ENCODE results near the gene HES1. TPM values are rescaled to one million over a fixed set of nuclear protein-coding genes. Genes with fewer than 3 reads are reported as not detected.
A peak's percentile ranks its signal among the peaks of the same experiment; 100 is the strongest.

The HES1 gene
- total and polyA plus RNA-seq, 4 donors: 28.7 to 58.9 (median 43.8) TPM

GRCh38 chr3:194174406-194174805 is 38.5 kb downstream of the HES1 start:
- Histone ChIP-seq H3K36me3 (ENCODE audit: control insufficient read depth, insufficient read depth, low read length) (no peaks in the 10 kb centered on the region), H3K27me3 (ENCODE audit: control insufficient read depth, insufficient read depth, low read length) (peaks cover 20% of the 10 kb centered on the region), H3K4me1 (ENCODE audit: control insufficient read depth, insufficient read depth, low read length) (no peaks in the 10 kb centered on the region), H3K27ac (ENCODE audit: low read depth, low read length) (no peak overlapping the region), H3K9me3 (ENCODE audit: control insufficient read depth, insufficient read depth, low read length) (no peaks in the 10 kb centered on the region), H3K4me3 (ENCODE audit: low read depth, low read length) (no peak overlapping the region)
- 100% methylated on average over 3 of the region's 4 CpGs for WGBS (ENCODE audit: insufficient coverage)
- no peak for DNase-seq (ENCODE audit: low read depth in 4 of 6, low spot score in 6 of 6)

GRCh38 chr3:194174980-194175379 is 39.0 kb downstream of the HES1 start:
- H3K27ac ChIP-seq (ENCODE audit: low read depth, low read length): no peak overlapping the region
- no peak for DNase-seq (ENCODE audit: low read depth in 4 of 6, low spot score in 6 of 6)
- no peaks in the 10 kb centered on the region for H3K36me3 ChIP-seq (ENCODE audit: control insufficient read depth, insufficient read depth, low read length)
- no peak overlapping the region for H3K4me3 ChIP-seq (ENCODE audit: low read depth, low read length)
- no peaks in the 10 kb centered on the region for H3K4me1 ChIP-seq (ENCODE audit: control insufficient read depth, insufficient read depth, low read length)
- no peaks in the 10 kb centered on the region for H3K9me3 ChIP-seq (ENCODE audit: control insufficient read depth, insufficient read depth, low read length)
- peaks cover 18% of the 10 kb centered on the region for H3K27me3 ChIP-seq (ENCODE audit: control insufficient read depth, insufficient read depth, low read length)
- WGBS (ENCODE audit: insufficient coverage): 94% methylated on average over 4 of the region's 6 CpGs

- Histone ChIP-seq H3K9me3 (ENCODE audit: control insufficient read depth, insufficient read depth, low read length) (no peaks in the 10 kb centered on the region), H3K27ac (ENCODE audit: low read depth, low read length) (no peak overlapping the region), H3K4me3 (ENCODE audit: low read depth, low read length) (no peak overlapping the region), H3K4me1 (ENCODE audit: control insufficient read depth, insufficient read depth, low read length) (no peaks in the 10 kb centered on the region), H3K36me3 (ENCODE audit: control insufficient read depth, insufficient read depth, low read length) (no peaks in the 10 kb centered on the region), H3K27me3 (ENCODE audit: control insufficient read depth, insufficient read depth, low read length) (peaks cover 18% of the 10 kb centered on the region)
- WGBS (ENCODE audit: insufficient coverage): 25% methylated on average over 12 of the region's 18 CpGs
- peak in 1 of 6 donors; percentile 48 for DNase-seq (ENCODE audit: low read depth in 4 of 6, low spot score in 6 of 6)
Measured at GRCh38 chr3:194176274-194176991, 40.5 kb downstream of the HES1 start.

GRCh38 chr3:194177141-194177540 is 41.2 kb downstream of the HES1 start:
- no CpG with 5 or more reads among the region's 5 CpGs for WGBS (ENCODE audit: insufficient coverage)
- Histone ChIP-seq H3K4me1 (ENCODE audit: control insufficient read depth, insufficient read depth, low read length) (no peaks in the 10 kb centered on the region), H3K4me3 (ENCODE audit: low read depth, low read length) (no peak overlapping the region), H3K36me3 (ENCODE audit: control insufficient read depth, insufficient read depth, low read length) (no peaks in the 10 kb centered on the region), H3K27ac (ENCODE audit: low read depth, low read length) (no peak overlapping the region), H3K27me3 (ENCODE audit: control insufficient read depth, insufficient read depth, low read length) (peaks cover 18% of the 10 kb centered on the region), H3K9me3 (ENCODE audit: control insufficient read depth, insufficient read depth, low read length) (no peaks in the 10 kb centered on the region)
- DNase-seq (ENCODE audit: low read depth in 4 of 6, low spot score in 6 of 6): no peak

GRCh38 chr3:194178128-194178527 is 42.2 kb downstream of the HES1 start:
- no peak overlapping the region for H3K4me3 ChIP-seq (ENCODE audit: low read depth, low read length)
- H3K4me1 ChIP-seq (ENCODE audit: control insufficient read depth, insufficient read depth, low read length): no peaks in the 10 kb centered on the region
- no peak overlapping the region for H3K27ac ChIP-seq (ENCODE audit: low read depth, low read length)
- no peaks in the 10 kb centered on the region for H3K36me3 ChIP-seq (ENCODE audit: control insufficient read depth, insufficient read depth, low read length)
- H3K9me3 ChIP-seq (ENCODE audit: control insufficient read depth, insufficient read depth, low read length): no peaks in the 10 kb centered on the region
- no peak for DNase-seq (ENCODE audit: low read depth in 4 of 6, low spot score in 6 of 6)
- H3K27me3 ChIP-seq (ENCODE audit: control insufficient read depth, insufficient read depth, low read length): peaks cover 18% of the 10 kb centered on the region
- 70% methylated on average over 2 of the region's 4 CpGs for WGBS (ENCODE audit: insufficient coverage)

- Histone ChIP-seq H3K4me1 (ENCODE audit: control insufficient read depth, insufficient read depth, low read length) (no peaks in the 10 kb centered on the region), H3K4me3 (ENCODE audit: low read depth, low read length) (no peak overlapping the region), H3K27ac (ENCODE audit: low read depth, low read length) (no peak overlapping the region), H3K27me3 (ENCODE audit: control insufficient read depth, insufficient read depth, low read length) (peaks cover 18% of the 10 kb centered on the region), H3K36me3 (ENCODE audit: control insufficient read depth, insufficient read depth, low read length) (no peaks in the 10 kb centered on the region), H3K9me3 (ENCODE audit: control insufficient read depth, insufficient read depth, low read length) (no peaks in the 10 kb centered on the region)
- no peak for DNase-seq (ENCODE audit: low read depth in 4 of 6, low spot score in 6 of 6)
- WGBS (ENCODE audit: insufficient coverage): 46% methylated on average over 3 of the region's 6 CpGs
Measured at GRCh38 chr3:194178669-194179068, 42.7 kb downstream of the HES1 start.

- peaks cover 14% of the 10 kb centered on the region for H3K27me3 ChIP-seq (ENCODE audit: control insufficient read depth, insufficient read depth, low read length)
- H3K36me3 ChIP-seq (ENCODE audit: control insufficient read depth, insufficient read depth, low read length): no peaks in the 10 kb centered on the region
- WGBS (ENCODE audit: insufficient coverage): no CpG with 5 or more reads among the region's 5 CpGs
- no peaks in the 10 kb centered on the region for H3K4me1 ChIP-seq (ENCODE audit: control insufficient read depth, insufficient read depth, low read length)
- H3K9me3 ChIP-seq (ENCODE audit: control insufficient read depth, insufficient read depth, low read length): no peaks in the 10 kb centered on the region
- no peak overlapping the region for H3K27ac ChIP-seq (ENCODE audit: low read depth, low read length)
- no peak overlapping the region for H3K4me3 ChIP-seq (ENCODE audit: low read depth, low read length)
- DNase-seq (ENCODE audit: low read depth in 4 of 6, low spot score in 6 of 6): no peak
Measured at GRCh38 chr3:194180570-194180969, 44.6 kb downstream of the HES1 start.

GRCh38 chr3:194181612-194182529 is 45.9 kb downstream of the HES1 start:
- H3K4me1 ChIP-seq (ENCODE audit: control insufficient read depth, insufficient read depth, low read length): no peaks in the 10 kb centered on the region
- no peak overlapping the region for H3K4me3 ChIP-seq (ENCODE audit: low read depth, low read length)
- peaks cover 9% of the 10 kb centered on the region for H3K27me3 ChIP-seq (ENCODE audit: control insufficient read depth, insufficient read depth, low read length)
- 100% methylated on average over 5 of the region's 11 CpGs for WGBS (ENCODE audit: insufficient coverage)
- no peak overlapping the region for H3K27ac ChIP-seq (ENCODE audit: low read depth, low read length)
- no peak for DNase-seq (ENCODE audit: low read depth in 4 of 6, low spot score in 6 of 6)
- no peaks in the 10 kb centered on the region for H3K9me3 ChIP-seq (ENCODE audit: control insufficient read depth, insufficient read depth, low read length)
- no peaks in the 10 kb centered on the region for H3K36me3 ChIP-seq (ENCODE audit: control insufficient read depth, insufficient read depth, low read length)

GRCh38 chr3:194183271-194183670 is 47.3 kb downstream of the HES1 start:
- DNase-seq (ENCODE audit: low read depth in 4 of 6, low spot score in 6 of 6): no peak
- Histone ChIP-seq H3K36me3 (ENCODE audit: control insufficient read depth, insufficient read depth, low read length) (no peaks in the 10 kb centered on the region), H3K9me3 (ENCODE audit: control insufficient read depth, insufficient read depth, low read length) (no peaks in the 10 kb centered on the region), H3K4me1 (ENCODE audit: control insufficient read depth, insufficient read depth, low read length) (no peaks in the 10 kb centered on the region), H3K4me3 (ENCODE audit: low read depth, low read length) (no peak overlapping the region), H3K27me3 (ENCODE audit: control insufficient read depth, insufficient read depth, low read length) (peaks cover 3% of the 10 kb centered on the region), H3K27ac (ENCODE audit: low read depth, low read length) (no peak overlapping the region)
- WGBS (ENCODE audit: insufficient coverage): 100% methylated on average over 2 of the region's 4 CpGs

All from spinal cord (tissue), 10 donors.